ENCODE measurements around the gene OR4D10.

DNA sequence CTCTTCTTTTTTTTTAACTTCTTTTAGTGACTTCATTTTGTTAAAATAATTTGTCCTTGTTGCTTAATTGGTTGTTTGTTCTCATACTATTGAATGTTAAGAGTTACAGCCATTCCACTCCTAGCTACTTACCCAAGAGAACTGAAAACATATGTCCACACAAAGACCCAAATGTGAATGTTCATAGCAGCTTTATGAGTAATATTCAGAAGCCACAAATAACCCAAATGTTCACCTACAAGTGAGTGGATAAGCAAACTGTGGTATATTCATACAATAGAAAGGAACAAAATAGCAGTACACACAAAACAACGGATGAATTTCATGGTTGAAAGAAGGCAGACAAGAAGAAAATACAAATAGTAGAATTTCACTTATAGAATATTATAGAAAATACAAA, 28.8 kb downstream of the OR4D10 start:
- no peak for TF ChIP-seq POLR2A (IDR thresholded peaks at IDR 0.05)
- TF ChIP-seq, protein P1, sequence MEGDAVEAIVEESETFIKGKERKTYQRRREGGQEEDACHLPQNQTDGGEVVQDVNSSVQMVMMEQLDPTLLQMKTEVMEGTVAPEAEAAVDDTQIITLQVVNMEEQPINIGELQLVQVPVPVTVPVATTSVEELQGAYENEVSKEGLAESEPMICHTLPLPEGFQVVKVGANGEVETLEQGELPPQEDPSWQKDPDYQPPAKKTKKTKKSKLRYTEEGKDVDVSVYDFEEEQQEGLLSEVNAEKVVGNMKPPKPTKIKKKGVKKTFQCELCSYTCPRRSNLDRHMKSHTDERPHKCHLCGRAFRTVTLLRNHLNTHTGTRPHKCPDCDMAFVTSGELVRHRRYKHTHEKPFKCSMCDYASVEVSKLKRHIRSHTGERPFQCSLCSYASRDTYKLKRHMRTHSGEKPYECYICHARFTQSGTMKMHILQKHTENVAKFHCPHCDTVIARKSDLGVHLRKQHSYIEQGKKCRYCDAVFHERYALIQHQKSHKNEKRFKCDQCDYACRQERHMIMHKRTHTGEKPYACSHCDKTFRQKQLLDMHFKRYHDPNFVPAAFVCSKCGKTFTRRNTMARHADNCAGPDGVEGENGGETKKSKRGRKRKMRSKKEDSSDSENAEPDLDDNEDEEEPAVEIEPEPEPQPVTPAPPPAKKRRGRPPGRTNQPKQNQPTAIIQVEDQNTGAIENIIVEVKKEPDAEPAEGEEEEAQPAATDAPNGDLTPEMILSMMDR (IDR thresholded peaks at IDR 0.05) = no peak
